GM23248 (cell line): ENCODE results near the gene TAS2R13.

Experiments used
- EZH2 ChIP-seq: fragments of 200-600 bp; sonication (generic); IDR thresholded peaks from 2 replicates; pipeline ENCODE4 v1.6.1; 2018; ENCODE audit warnings: antibody characterized with exemption, mild to moderate bottlenecking; ENCODE audit not compliant: insufficient read depth, poor library complexity, severe bottlenecking
- EZH2phosphoT487 ChIP-seq: fragments of 200-600 bp; sonication (generic); IDR thresholded peaks from 2 replicates; pipeline ENCODE4 v1.6.1; 2018; ENCODE audit warnings: antibody characterized with exemption, moderate library complexity, mild to moderate bottlenecking, low read depth; ENCODE audit not compliant: insufficient read depth

DNA sequence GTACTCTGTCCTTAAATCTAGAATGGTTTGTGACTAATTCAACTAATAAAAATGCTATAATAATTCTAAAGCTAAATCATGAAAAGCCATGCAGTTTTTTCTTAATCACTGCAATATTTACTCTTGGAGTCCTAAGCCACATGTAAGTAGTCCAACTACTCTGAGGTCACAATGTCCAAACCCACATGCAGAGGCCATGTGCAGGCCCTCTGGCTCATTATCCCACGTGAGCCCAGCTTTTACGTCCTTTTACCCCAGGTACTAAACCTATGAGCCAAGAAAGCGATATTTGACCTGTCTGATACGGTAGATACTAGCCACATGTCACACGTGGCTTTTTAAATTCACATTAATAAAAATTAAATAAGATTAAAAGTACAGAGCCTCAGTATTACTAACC lies 12.5 kb downstream of the TAS2R13 start:
- TF ChIP-seq EZH2 (no peak), EZH2phosphoT487 (no peak)
